GM18907 (cell line): ENCODE results near the gene CASP8.

ENCODE experiments used
- ATAC-seq: cut with Tn5 transposase; IDR thresholded peaks from one replicate; pipeline ENCODE4 v1.9.1; 2021; ENCODE audit warnings: mild to moderate bottlenecking, moderate library complexity; ENCODE audit not compliant: unreplicated experiment

Gene CASP8

GRCh38 chr2:201320701-201321100, 60.4 kb downstream of the CASP8 start:
- no peak for ATAC-seq

GRCh38 chr2:201322772-201323171, 62.4 kb downstream of the CASP8 start:
- ATAC-seq, result no peak

GRCh38 chr2:201327678-201328077, 67.3 kb downstream of the CASP8 start:
- no peak for ATAC-seq

- no peak for ATAC-seq
Observed at GRCh38 chr2:201329409-201329808, 69.1 kb downstream of the CASP8 start.
